LNCaP clone FGC (cell line): ENCODE results near the gene SUCLG2.

Experiments
- DNase-seq: peaks from one replicate; pipeline ENCODE4 v3.0.0-alpha.2; 2011; ENCODE audit warnings: low read depth
- H3K4me3 ChIP-seq: 2 replicates; pipeline ENCODE4 v1.5.1; 2011; ENCODE audit warnings: mild to moderate bottlenecking, low read depth, low read length, control low read depth
- TF ChIP-seq, protein P1 (sequence below): IDR thresholded peaks from 2 replicates; pipeline ENCODE4 v1.5.1; 2012; ENCODE audit warnings: mild to moderate bottlenecking; ENCODE audit not compliant: control insufficient read depth, insufficient read depth; ENCODE audit errors: extremely low read depth

Gene SUCLG2

DNA sequence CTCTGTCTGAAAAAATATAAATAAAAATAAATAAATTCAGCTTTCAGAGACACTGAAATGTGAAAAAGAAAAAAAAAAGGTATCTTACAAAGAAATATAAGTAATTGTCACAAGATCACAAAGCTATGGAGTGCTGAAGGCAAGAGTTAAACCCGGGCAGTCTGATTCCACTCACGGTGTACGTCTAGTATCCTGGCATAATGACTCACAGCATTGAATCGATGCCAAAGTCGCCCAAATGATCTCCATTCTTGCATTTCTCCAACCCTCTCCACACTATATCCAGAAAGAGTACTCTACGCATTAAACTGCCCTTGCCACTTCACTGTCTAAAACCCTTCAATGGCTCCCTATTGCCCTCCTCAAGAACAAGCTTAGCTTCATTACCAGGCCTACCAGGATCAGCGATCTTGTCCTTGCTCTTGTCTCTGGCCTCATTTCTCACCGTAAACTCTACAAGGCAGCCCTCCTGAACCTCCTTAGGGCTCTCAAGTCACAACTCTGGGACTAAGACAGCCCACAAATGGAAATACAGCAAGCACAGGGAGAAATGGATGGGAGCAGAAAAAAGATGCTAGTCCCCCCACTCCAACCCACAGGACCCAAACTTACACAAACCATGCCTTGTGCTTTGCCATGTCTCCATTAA lies 7.7 kb downstream of the SUCLG2 start:
- no peak overlapping the region for H3K4me3 ChIP-seq
- TF ChIP-seq, protein P1, sequence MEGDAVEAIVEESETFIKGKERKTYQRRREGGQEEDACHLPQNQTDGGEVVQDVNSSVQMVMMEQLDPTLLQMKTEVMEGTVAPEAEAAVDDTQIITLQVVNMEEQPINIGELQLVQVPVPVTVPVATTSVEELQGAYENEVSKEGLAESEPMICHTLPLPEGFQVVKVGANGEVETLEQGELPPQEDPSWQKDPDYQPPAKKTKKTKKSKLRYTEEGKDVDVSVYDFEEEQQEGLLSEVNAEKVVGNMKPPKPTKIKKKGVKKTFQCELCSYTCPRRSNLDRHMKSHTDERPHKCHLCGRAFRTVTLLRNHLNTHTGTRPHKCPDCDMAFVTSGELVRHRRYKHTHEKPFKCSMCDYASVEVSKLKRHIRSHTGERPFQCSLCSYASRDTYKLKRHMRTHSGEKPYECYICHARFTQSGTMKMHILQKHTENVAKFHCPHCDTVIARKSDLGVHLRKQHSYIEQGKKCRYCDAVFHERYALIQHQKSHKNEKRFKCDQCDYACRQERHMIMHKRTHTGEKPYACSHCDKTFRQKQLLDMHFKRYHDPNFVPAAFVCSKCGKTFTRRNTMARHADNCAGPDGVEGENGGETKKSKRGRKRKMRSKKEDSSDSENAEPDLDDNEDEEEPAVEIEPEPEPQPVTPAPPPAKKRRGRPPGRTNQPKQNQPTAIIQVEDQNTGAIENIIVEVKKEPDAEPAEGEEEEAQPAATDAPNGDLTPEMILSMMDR, result no peak
- DNase-seq, result no peak

DNA sequence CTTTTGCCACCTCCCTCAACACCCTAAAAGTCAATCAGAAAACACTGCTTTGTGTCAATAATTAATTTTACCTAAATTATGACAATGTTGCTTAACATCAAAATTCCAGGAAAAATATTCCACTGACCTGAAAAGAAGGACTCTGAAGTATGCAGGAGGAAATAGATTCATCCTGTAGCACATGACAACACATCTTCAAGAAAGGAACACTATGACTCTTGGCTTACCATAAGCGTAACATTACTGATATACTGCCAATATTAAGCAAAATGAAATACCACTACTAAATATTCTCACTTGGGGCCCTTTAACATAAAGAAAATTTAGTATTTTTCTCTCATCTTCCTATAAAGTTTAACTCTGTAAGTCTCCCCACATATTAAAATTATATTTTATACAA lies 9.6 kb downstream of the SUCLG2 start:
- no peak overlapping the region for H3K4me3 ChIP-seq
- no peak for DNase-seq
- TF ChIP-seq, protein P1, result no peak

DNA sequence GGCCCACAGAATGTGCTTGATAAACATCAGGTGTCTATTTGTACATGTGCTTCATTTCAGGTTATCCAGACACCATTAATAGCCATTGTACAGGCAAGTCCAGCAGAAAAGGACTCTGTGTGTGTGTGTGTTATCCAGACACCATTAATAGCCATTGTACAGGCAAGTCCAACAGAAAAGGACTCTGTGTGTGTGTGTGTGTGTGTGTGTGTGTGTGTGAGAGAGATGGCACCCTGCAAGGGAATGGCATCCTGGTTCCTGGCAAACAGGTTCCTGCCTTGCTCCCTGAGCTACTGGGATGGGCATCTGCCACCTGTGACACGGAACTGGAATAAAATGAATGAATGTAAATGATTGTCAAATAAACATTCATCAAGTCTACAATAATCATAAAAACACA lies 11.7 kb downstream of the SUCLG2 start:
- no peak overlapping the region for H3K4me3 ChIP-seq
- TF ChIP-seq, protein P1, result no peak
- no peak for DNase-seq

DNA sequence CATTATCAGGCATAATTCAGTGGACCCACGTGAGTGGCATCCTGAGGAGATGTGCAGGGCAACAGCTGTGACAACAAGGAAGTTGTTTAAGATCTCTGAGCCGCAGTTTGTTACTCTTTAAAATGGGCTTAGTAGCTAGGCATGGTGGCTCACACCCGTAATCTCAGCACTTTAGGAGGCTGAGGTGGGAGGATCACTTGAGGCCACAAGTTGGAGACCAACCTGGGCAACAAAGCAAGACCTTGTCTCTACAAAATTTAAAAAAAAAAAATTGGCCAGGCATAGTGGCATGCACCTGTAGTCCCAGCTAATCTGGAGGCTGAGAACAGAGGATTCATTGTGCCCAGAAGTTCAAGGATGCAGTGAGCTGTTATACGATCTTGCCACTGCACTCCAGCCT lies 12.2 kb downstream of the SUCLG2 start:
- no peak overlapping the region for H3K4me3 ChIP-seq
- no peak for DNase-seq
- TF ChIP-seq, protein P1, result no peak

DNA sequence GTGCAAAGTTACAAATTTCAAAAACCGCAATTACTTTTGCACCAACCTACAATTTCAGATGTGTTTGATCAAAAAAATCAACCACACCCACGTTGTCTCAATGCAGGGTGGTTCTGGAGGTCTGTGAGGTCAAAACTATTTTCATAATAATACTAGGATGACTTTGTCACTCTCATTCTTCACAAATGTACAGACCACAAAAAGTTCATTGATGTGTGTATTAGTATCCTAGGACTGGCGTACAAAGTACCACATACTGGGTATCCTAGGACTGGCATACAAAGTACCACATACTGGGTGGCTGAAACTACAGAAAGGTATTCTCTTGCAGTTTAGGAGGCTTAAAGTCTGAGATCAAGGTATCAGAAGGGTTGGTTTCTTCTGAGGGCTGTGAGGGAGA lies 13.0 kb downstream of the SUCLG2 start:
- DNase-seq, result no peak
- no peak overlapping the region for H3K4me3 ChIP-seq
- TF ChIP-seq, protein P1, result no peak

DNA sequence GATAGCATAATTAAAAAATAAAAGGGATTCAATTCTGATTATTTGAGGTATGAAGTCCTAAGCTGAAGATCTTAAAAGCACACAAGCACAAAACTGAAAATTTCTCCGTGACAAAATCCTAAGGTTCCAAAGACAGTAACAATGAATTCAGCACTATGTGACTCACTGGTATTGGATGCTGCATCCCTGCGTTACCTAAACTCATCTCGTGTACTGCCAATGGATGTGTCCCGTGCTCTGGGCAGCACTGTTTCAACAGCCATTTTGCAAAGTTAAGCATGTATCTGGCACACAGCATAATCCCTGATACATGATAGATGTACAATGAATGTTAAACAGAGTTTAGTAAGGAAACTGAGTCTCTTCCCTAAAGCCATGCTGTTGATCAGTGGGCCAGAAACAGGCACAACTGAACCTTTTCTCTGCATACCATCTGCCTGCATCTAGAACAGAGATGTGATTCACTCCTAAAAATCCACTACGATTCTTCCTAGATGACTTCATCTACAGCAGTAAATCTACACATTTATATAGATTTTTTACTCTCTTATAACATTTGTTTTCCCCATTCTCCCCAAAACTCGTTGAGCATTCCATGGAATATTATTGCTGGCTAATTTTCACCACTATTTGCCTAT lies 14.3 kb downstream of the SUCLG2 start:
- TF ChIP-seq, protein P1, result no peak
- no peak for DNase-seq

More for the DNA sequence above, 14.3 kb downstream of the SUCLG2 start:
- H3K4me3 ChIP-seq, result no peak overlapping the region
